ENCODE measurements around the gene TUFT1. TPM values are rescaled to one million over a fixed set of nuclear protein-coding genes. Genes with fewer than 3 reads are reported as not detected.
A peak's percentile ranks its signal among the peaks of the same experiment; 100 is the strongest.
"Not testable (repeated sequence)": the region's sequence is repeated elsewhere in the genome, so short reads cannot be mapped to it uniquely, and the experiment has no call there.

TUFT1 gene
- total RNA-seq, 1 experiment from 2014 or later = 7.9 TPM

DNA sequence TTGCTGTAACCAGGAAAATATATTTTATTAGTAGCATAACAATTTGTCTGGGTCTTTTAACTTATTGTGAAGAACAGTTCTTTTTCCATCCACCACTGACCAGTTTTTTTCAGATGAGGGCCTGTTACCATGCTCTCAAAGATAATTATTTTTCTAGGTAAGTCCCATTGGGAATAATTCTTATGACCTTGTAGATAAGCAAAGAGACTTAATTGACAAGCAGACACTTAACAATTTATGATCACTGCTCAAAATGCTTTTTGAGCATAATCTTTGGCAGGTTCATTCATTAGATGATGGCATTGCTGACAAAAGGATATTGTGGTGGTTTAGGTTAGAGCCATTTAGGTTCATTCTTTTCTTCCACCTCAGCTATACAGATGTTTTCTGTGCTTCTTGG is 78.4 kb downstream of the TUFT1 start (continued):
- TF ChIP-seq, protein P1, sequence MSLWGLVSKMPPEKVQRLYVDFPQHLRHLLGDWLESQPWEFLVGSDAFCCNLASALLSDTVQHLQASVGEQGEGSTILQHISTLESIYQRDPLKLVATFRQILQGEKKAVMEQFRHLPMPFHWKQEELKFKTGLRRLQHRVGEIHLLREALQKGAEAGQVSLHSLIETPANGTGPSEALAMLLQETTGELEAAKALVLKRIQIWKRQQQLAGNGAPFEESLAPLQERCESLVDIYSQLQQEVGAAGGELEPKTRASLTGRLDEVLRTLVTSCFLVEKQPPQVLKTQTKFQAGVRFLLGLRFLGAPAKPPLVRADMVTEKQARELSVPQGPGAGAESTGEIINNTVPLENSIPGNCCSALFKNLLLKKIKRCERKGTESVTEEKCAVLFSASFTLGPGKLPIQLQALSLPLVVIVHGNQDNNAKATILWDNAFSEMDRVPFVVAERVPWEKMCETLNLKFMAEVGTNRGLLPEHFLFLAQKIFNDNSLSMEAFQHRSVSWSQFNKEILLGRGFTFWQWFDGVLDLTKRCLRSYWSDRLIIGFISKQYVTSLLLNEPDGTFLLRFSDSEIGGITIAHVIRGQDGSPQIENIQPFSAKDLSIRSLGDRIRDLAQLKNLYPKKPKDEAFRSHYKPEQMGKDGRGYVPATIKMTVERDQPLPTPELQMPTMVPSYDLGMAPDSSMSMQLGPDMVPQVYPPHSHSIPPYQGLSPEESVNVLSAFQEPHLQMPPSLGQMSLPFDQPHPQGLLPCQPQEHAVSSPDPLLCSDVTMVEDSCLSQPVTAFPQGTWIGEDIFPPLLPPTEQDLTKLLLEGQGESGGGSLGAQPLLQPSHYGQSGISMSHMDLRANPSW (CRISPR knock-in tag; conservative IDR thresholded peaks at IDR 0.05; ENCODE audit: low read depth) = no peak

GRCh38 chr1:151618996-151619395 is 78.9 kb downstream of the TUFT1 start:
- not testable (repeated sequence) for H3K27me3 Mint-ChIP-seq (ENCODE audit: low read depth); H3K36me3 Mint-ChIP-seq; H3K4me3 Mint-ChIP-seq; H3K9me3 Mint-ChIP-seq; ATAC-seq
- DNase-seq (ENCODE audit: low spot score) = peak; percentile 16
- peaks cover 42% of the 10 kb centered on the region for H3K4me1 Mint-ChIP-seq
- ChIA-PET CTCF (interaction anchor here (0.7 to 1.2 kb wide), 2 partner anchors 25 to 218 kb away, joined by 5 to 8 read pairs; no protein-coding TSS in a partner anchor), POLR2A (interaction anchor here (0.7 kb wide), 1 partner anchor 78 kb away, joined by 3 read pairs; no protein-coding TSS in a partner anchor)
- H3K27ac Mint-ChIP-seq = 0 out of 2 replicates have a peak overlapping the region, but pooled peaks have one; percentile 51

- ChIA-PET POLR2A (interaction anchor here (0.7 kb wide), 1 partner anchor 45 kb away, joined by 4 read pairs; no protein-coding TSS in a partner anchor), CTCF (interaction anchor here (0.5 to 2.2 kb wide), 6 partner anchors 26 to 217 kb away, joined by 3 to 8 read pairs (median 3); no protein-coding TSS in a partner anchor)
- Mint-ChIP-seq H3K4me1 (peaks cover 39% of the 10 kb centered on the region), H3K9me3 (no peaks in the 10 kb centered on the region), H3K27me3 (ENCODE audit: low read depth) (no peaks in the 10 kb centered on the region), H3K27ac (peak overlapping the region; percentile 71), H3K4me3 (no peak overlapping the region), H3K36me3 (0 out of 2 replicates have a peak, but pooled peaks cover 2% of the 10 kb centered on the region)
- DNase-seq (ENCODE audit: low spot score) (no peak), ATAC-seq (0 out of 2 replicates have a peak, but pooled peaks have one; percentile 24)
- TF ChIP-seq IRF2 (CRISPR knock-in tag; IDR thresholded peaks at IDR 0.05; ENCODE audit: borderline replicate concordance, low read depth) (no peak), ZNF232 (CRISPR knock-in tag; IDR thresholded peaks at IDR 0.05) (no peak), CBFB (CRISPR knock-in tag; IDR thresholded peaks at IDR 0.05; ENCODE audit: low read depth) (no peak), RORB (CRISPR knock-in tag; IDR thresholded peaks at IDR 0.05) (no peak), PREB (CRISPR knock-in tag; IDR thresholded peaks at IDR 0.05; ENCODE audit: borderline replicate concordance) (no peak), ZMAT4 (CRISPR knock-in tag; IDR thresholded peaks at IDR 0.05) (no peak), MXD4 (CRISPR knock-in tag; IDR thresholded peaks at IDR 0.05; ENCODE audit: borderline replicate concordance) (no peak), ELF4 (CRISPR knock-in tag; IDR thresholded peaks at IDR 0.05; ENCODE audit: low read depth) (no peak), CDX4 (CRISPR knock-in tag; IDR thresholded peaks at IDR 0.05; ENCODE audit: borderline replicate concordance) (no peak), USF2 (CRISPR knock-in tag; IDR thresholded peaks at IDR 0.05) (no peak)
- TF ChIP-seq, protein P2, sequence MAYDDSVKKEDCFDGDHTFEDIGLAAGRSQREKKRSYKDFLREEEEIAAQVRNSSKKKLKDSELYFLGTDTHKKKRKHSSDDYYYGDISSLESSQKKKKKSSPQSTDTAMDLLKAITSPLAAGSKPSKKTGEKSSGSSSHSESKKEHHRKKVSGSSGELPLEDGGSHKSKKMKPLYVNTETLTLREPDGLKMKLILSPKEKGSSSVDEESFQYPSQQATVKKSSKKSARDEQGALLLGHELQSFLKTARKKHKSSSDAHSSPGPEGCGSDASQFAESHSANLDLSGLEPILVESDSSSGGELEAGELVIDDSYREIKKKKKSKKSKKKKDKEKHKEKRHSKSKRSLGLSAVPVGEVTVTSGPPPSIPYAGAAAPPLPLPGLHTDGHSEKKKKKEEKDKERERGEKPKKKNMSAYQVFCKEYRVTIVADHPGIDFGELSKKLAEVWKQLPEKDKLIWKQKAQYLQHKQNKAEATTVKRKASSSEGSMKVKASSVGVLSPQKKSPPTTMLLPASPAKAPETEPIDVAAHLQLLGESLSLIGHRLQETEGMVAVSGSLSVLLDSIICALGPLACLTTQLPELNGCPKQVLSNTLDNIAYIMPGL (CRISPR knock-in tag; IDR thresholded peaks at IDR 0.05) = no peak
- TF ChIP-seq, protein P3, sequence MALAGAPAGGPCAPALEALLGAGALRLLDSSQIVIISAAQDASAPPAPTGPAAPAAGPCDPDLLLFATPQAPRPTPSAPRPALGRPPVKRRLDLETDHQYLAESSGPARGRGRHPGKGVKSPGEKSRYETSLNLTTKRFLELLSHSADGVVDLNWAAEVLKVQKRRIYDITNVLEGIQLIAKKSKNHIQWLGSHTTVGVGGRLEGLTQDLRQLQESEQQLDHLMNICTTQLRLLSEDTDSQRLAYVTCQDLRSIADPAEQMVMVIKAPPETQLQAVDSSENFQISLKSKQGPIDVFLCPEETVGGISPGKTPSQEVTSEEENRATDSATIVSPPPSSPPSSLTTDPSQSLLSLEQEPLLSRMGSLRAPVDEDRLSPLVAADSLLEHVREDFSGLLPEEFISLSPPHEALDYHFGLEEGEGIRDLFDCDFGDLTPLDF (CRISPR knock-in tag; IDR thresholded peaks at IDR 0.05) = no peak
- TF ChIP-seq, protein P4, sequence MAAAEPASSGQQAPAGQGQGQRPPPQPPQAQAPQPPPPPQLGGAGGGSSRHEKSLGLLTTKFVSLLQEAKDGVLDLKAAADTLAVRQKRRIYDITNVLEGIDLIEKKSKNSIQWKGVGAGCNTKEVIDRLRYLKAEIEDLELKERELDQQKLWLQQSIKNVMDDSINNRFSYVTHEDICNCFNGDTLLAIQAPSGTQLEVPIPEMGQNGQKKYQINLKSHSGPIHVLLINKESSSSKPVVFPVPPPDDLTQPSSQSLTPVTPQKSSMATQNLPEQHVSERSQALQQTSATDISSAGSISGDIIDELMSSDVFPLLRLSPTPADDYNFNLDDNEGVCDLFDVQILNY (CRISPR knock-in tag; IDR thresholded peaks at IDR 0.05) = no peak
Observed at GRCh38 chr1:151619489-151620093, 79.5 kb downstream of the TUFT1 start.

Data from WTC11 (cell line).